ENCODE data around the gene SEC14L6. TPM values are rescaled to one million over a fixed set of nuclear protein-coding genes. Genes with fewer than 3 reads are reported as not detected.

SEC14L6 gene
- total RNA-seq, 1 donor from 2014 or later = 0.54 TPM

DNA sequence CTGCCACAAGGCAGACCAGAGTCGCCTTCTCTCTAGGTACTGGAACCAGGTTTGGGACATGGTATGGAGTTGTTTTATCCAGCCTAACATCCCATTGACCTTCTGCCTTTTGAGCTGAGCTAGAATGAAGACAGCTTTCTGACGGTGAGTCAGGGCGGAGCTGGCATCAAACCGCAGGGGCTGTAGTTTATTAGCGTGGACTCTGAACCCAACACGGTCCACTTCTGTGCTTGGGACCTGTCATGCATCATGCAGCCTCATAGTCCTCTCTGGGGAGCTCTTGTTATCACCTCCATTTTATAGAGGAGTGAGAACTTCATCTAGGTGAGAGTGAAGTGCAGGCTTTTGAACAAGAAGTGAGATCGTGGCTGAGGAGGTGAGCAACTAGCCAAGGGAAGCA, 19.6 kb upstream of the SEC14L6 start:
- Mint-ChIP-seq H3K9me3 (ENCODE audit: unreplicated experiment) (no peaks in the 10 kb centered on the region), H3K27me3 (ENCODE audit: unreplicated experiment) (peaks cover 26% of the 10 kb centered on the region), H3K4me3 (ENCODE audit: unreplicated experiment) (no peak overlapping the region), H3K36me3 (ENCODE audit: unreplicated experiment) (no peaks in the 10 kb centered on the region), H3K27ac (ENCODE audit: unreplicated experiment) (no peak overlapping the region), H3K4me1 (ENCODE audit: unreplicated experiment) (peaks cover 8% of the 10 kb centered on the region)
- TF ChIP-seq, protein P1, sequence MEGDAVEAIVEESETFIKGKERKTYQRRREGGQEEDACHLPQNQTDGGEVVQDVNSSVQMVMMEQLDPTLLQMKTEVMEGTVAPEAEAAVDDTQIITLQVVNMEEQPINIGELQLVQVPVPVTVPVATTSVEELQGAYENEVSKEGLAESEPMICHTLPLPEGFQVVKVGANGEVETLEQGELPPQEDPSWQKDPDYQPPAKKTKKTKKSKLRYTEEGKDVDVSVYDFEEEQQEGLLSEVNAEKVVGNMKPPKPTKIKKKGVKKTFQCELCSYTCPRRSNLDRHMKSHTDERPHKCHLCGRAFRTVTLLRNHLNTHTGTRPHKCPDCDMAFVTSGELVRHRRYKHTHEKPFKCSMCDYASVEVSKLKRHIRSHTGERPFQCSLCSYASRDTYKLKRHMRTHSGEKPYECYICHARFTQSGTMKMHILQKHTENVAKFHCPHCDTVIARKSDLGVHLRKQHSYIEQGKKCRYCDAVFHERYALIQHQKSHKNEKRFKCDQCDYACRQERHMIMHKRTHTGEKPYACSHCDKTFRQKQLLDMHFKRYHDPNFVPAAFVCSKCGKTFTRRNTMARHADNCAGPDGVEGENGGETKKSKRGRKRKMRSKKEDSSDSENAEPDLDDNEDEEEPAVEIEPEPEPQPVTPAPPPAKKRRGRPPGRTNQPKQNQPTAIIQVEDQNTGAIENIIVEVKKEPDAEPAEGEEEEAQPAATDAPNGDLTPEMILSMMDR (IDR thresholded peaks at IDR 0.05) = no peak
- DNase-seq (ENCODE audit: extremely low spot score, unreplicated experiment) = no peak

- H3K36me3 Mint-ChIP-seq (ENCODE audit: unreplicated experiment) = no peaks in the 10 kb centered on the region
- no peak overlapping the region for H3K27ac Mint-ChIP-seq (ENCODE audit: unreplicated experiment)
- peaks cover 22% of the 10 kb centered on the region for H3K27me3 Mint-ChIP-seq (ENCODE audit: unreplicated experiment)
- no peak overlapping the region for H3K4me3 Mint-ChIP-seq (ENCODE audit: unreplicated experiment)
- TF ChIP-seq, protein P1 (IDR thresholded peaks at IDR 0.05) = no peak
- DNase-seq (ENCODE audit: extremely low spot score, unreplicated experiment) = no peak
- H3K9me3 Mint-ChIP-seq (ENCODE audit: unreplicated experiment) = no peaks in the 10 kb centered on the region
- H3K4me1 Mint-ChIP-seq (ENCODE audit: unreplicated experiment) = peaks cover 6% of the 10 kb centered on the region
Measured at GRCh38 chr22:30565341-30565740, 18.8 kb upstream of the SEC14L6 start.

GRCh38 chr22:30564761-30565119, 18.2 kb upstream of the SEC14L6 start:
- H3K27ac Mint-ChIP-seq (ENCODE audit: unreplicated experiment) = no peak overlapping the region

GRCh38 chr22:30564045-30564760, 17.7 kb upstream of the SEC14L6 start:
- peaks cover 21% of the 10 kb centered on the region for H3K27me3 Mint-ChIP-seq (ENCODE audit: unreplicated experiment)
- no peak overlapping the region for H3K27ac Mint-ChIP-seq (ENCODE audit: unreplicated experiment)
- no peak for DNase-seq (ENCODE audit: extremely low spot score, unreplicated experiment)
- no peak overlapping the region for H3K4me3 Mint-ChIP-seq (ENCODE audit: unreplicated experiment)
- no peaks in the 10 kb centered on the region for H3K9me3 Mint-ChIP-seq (ENCODE audit: unreplicated experiment)
- TF ChIP-seq, protein P1 (IDR thresholded peaks at IDR 0.05) = no peak
- H3K36me3 Mint-ChIP-seq (ENCODE audit: unreplicated experiment) = no peaks in the 10 kb centered on the region
- peaks cover 6% of the 10 kb centered on the region for H3K4me1 Mint-ChIP-seq (ENCODE audit: unreplicated experiment)

More at GRCh38 chr22:30564761-30565119, 18.2 kb upstream of the SEC14L6 start:
- H3K36me3 Mint-ChIP-seq (ENCODE audit: unreplicated experiment) = no peaks in the 10 kb centered on the region
- H3K9me3 Mint-ChIP-seq (ENCODE audit: unreplicated experiment) = no peaks in the 10 kb centered on the region
- H3K4me1 Mint-ChIP-seq (ENCODE audit: unreplicated experiment) = peaks cover 6% of the 10 kb centered on the region
- DNase-seq (ENCODE audit: extremely low spot score, unreplicated experiment) = no peak
- H3K4me3 Mint-ChIP-seq (ENCODE audit: unreplicated experiment) = no peak overlapping the region
- TF ChIP-seq, protein P1 (IDR thresholded peaks at IDR 0.05) = no peak
- H3K27me3 Mint-ChIP-seq (ENCODE audit: unreplicated experiment) = peaks cover 22% of the 10 kb centered on the region

DNA sequence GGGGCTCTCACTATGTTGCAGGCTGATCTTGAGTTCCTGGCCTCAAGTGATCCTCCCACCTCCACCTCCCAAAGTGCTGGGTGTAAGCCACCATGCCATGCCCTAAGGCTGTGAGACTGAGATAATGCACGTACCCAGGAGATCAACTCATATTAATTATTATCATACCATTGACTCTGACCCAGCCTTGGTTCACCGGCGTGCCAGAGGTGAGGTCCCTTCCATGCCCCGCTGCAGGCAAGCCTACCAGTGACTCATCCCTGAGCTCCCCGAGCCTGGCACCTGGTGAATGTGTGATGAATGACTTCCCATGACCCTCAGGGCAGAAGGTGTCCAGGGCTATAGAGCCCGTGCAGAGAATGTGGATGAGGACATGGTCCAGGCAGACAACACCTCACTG, 15.8 kb upstream of the SEC14L6 start:
- DNase-seq (ENCODE audit: extremely low spot score, unreplicated experiment) = no peak
- TF ChIP-seq, protein P1 (IDR thresholded peaks at IDR 0.05) = no peak
- no peaks in the 10 kb centered on the region for H3K9me3 Mint-ChIP-seq (ENCODE audit: unreplicated experiment)
- peaks cover 6% of the 10 kb centered on the region for H3K4me1 Mint-ChIP-seq (ENCODE audit: unreplicated experiment)
- no peaks in the 10 kb centered on the region for H3K36me3 Mint-ChIP-seq (ENCODE audit: unreplicated experiment)
- H3K27me3 Mint-ChIP-seq (ENCODE audit: unreplicated experiment) = peaks cover 11% of the 10 kb centered on the region
- no peak overlapping the region for H3K4me3 Mint-ChIP-seq (ENCODE audit: unreplicated experiment)
- no peak overlapping the region for H3K27ac Mint-ChIP-seq (ENCODE audit: unreplicated experiment)
